H1 (cell line): ENCODE measurements around the gene VGF. TPM values are rescaled to one million over a fixed set of nuclear protein-coding genes. Genes with fewer than 3 reads are reported as not detected.
"Not testable (repeated sequence)": the region's sequence is repeated elsewhere in the genome, so short reads cannot be mapped to it uniquely, and the experiment has no call there.

ENCODE experiments used
- CTCF ChIA-PET: fragments of 300-600 bp; sonication (Branson Sonifier 250); formaldehyde crosslinking; loops from one replicate; lab custom pipeline; 2021; ENCODE audit not compliant: partially characterized antibody; lab: Charles Lee
- POLR2A ChIA-PET: fragments of 300-600 bp; sonication (Branson Sonifier 250); formaldehyde crosslinking; loops from one replicate; lab custom pipeline; 2021; ENCODE audit warnings: inconsistent platforms; ENCODE audit not compliant: partially characterized antibody; lab: Charles Lee
- DNase-seq, 2 experiments: peaks; one replicate each; pipeline versions ENCODE4 v3.0.0 to v3.0.0-alpha.2; 2010 to 2022; ENCODE audit warnings: low spot score in 2 of 2, low read depth in 1 of 2, mixed read lengths in 1 of 2
- FAIRE-seq: peaks from 2 replicates; lab custom pipeline; 2011; peaks lifted over from hg19 to GRCh38; lab: Jason Lieb, UNC
- H2AFZ ChIP-seq: 2 replicates; pipeline ENCODE4 v1.8.1; 2012; ENCODE audit warnings: low read length, inconsistent platforms
- H2AK5ac ChIP-seq: 2 replicates; pipeline ENCODE4 v1.6.1; 2013; ENCODE audit warnings: low read depth, low read length
- H2BK120ac ChIP-seq: replicated peaks from 2 replicates; pipeline ENCODE3; 2013; ENCODE audit warnings: low read depth, low read length, inconsistent platforms
- H2BK12ac ChIP-seq: 2 replicates; pipeline ENCODE4 v1.6.1; 2013; ENCODE audit warnings: low read depth, low read length
- H2BK15ac ChIP-seq: 2 replicates; pipeline ENCODE4 v1.6.1; 2013; ENCODE audit warnings: low read length
- H2BK20ac ChIP-seq: 2 replicates; pipeline ENCODE4 v1.6.1; 2013; ENCODE audit warnings: low read length
- H2BK5ac ChIP-seq: 2 replicates; pipeline ENCODE4 v1.6.1; 2013; ENCODE audit warnings: low read depth, low read length
- H3K14ac ChIP-seq: 2 replicates; pipeline ENCODE4 v1.6.1; 2013; ENCODE audit warnings: inconsistent platforms; ENCODE audit not compliant: insufficient read length
- H3K18ac ChIP-seq: 2 replicates; pipeline ENCODE4 v1.6.1; 2013; ENCODE audit warnings: low read length; ENCODE audit errors: extremely low read depth
- H3K23ac ChIP-seq: 2 replicates; pipeline ENCODE4 v1.6.1; 2013; ENCODE audit warnings: inconsistent platforms; ENCODE audit not compliant: insufficient read length
- H3K23me2 ChIP-seq: 2 replicates; pipeline ENCODE4 v1.6.1; 2013; ENCODE audit warnings: low read depth, low read length
- H3K27ac ChIP-seq: 2 replicates; pipeline ENCODE4 v1.6.1; 2011; ENCODE audit warnings: low read depth, low read length, inconsistent platforms
- H3K27me3 ChIP-seq, 4 experiments: replicated peaks in 1 of 4; 1 replicate in 1 of 4; 2 replicates in 3 of 4; pipeline versions ENCODE4 v1.6.1 to v1.8.1; 2011 to 2013; ENCODE audit warnings: low read length in 3 of 4, mild to moderate bottlenecking in 3 of 4, inconsistent platforms in 2 of 4, mixed read lengths in 2 of 4, moderate library complexity in 1 of 4; ENCODE audit not compliant: control insufficient read depth in 3 of 4, insufficient read depth in 3 of 4; ENCODE audit errors: extremely low read depth in 1 of 4
- H3K36me3 ChIP-seq, 4 experiments: 2 replicates each; pipeline versions ENCODE4 v1.6.1 to v1.8.1; 2011 to 2013; ENCODE audit warnings: mild to moderate bottlenecking in 4 of 4, low read length in 3 of 4, moderate library complexity in 2 of 4, control low read depth in 1 of 4, inconsistent platforms in 1 of 4; ENCODE audit not compliant: insufficient read depth in 4 of 4, control insufficient read depth in 2 of 4
- H3K4ac ChIP-seq: replicated peaks from 2 replicates; pipeline ENCODE3; 2013; ENCODE audit warnings: low read length, low read depth, mixed read lengths, inconsistent platforms; ENCODE audit not compliant: insufficient read length
- H3K4me1 ChIP-seq, 4 experiments: replicated peaks in 1 of 4; 1 replicate in 1 of 4; 2 replicates in 3 of 4; pipeline versions ENCODE4 v1.6.1 to v1.8.1; 2011 to 2013; ENCODE audit warnings: low read length in 3 of 4, inconsistent platforms in 2 of 4, mixed read lengths in 1 of 4; ENCODE audit not compliant: insufficient read depth in 4 of 4, control insufficient read depth in 3 of 4
- H3K4me2 ChIP-seq, 2 experiments: 2 replicates each; pipeline versions ENCODE4 v1.6.1 to v1.8.1; 2011 to 2013; ENCODE audit warnings: low read depth in 2 of 2, low read length in 2 of 2, control low read depth in 1 of 2, inconsistent platforms in 1 of 2, mild to moderate bottlenecking in 1 of 2; ENCODE audit not compliant: insufficient read depth in 1 of 2
- H3K4me3 ChIP-seq, 4 experiments: fragments of 200-600, 300-600 bp in 1 of 4; sonication (generic), shearing (Covaris generic), sonication (Bioruptor Twin) in 1 of 4; 2 replicates each; pipeline versions ENCODE4 v1.5.1 to v1.8.1; 2011 to 2016; ENCODE audit warnings: low read length in 4 of 4, low read depth in 3 of 4, control low read depth in 2 of 4, inconsistent platforms in 2 of 4, mild to moderate bottlenecking in 2 of 4, mixed read lengths in 1 of 4, moderate library complexity in 1 of 4; ENCODE audit not compliant: insufficient read depth in 2 of 4; ENCODE audit errors: extremely low read depth in 1 of 4
- H3K56ac ChIP-seq: replicated peaks from 2 replicates; pipeline ENCODE3; 2013; ENCODE audit warnings: low read depth, mild to moderate bottlenecking, mixed read lengths, low read length, inconsistent platforms; ENCODE audit not compliant: insufficient read length
- H3K79me1 ChIP-seq: 2 replicates; pipeline ENCODE4 v1.6.1; 2013; ENCODE audit warnings: low read depth, low read length, control low read depth
- H3K79me2 ChIP-seq, 2 experiments: 2 replicates each; pipeline versions ENCODE4 v1.6.1 to v1.8.1; 2012 to 2013; ENCODE audit warnings: low read length in 2 of 2, mild to moderate bottlenecking in 2 of 2, inconsistent platforms in 1 of 2; ENCODE audit not compliant: insufficient read depth in 2 of 2, control insufficient read depth in 1 of 2
- H3K9ac ChIP-seq, 4 experiments: replicated peaks in 1 of 4; 1 replicate in 1 of 4; 2 replicates in 3 of 4; pipeline versions ENCODE4 v1.6.1 to v1.8.1; 2011 to 2013; ENCODE audit warnings: low read depth in 3 of 4, low read length in 3 of 4, control low read depth in 2 of 4, mild to moderate bottlenecking in 2 of 4, moderate library complexity in 2 of 4, inconsistent platforms in 1 of 4; ENCODE audit errors: extremely low read depth in 1 of 4
- H3K9me3 ChIP-seq, 2 experiments: 2 replicates each; pipeline versions ENCODE4 v1.6.1 to v1.8.1; 2012 to 2013; ENCODE audit warnings: mild to moderate bottlenecking in 2 of 2, moderate library complexity in 2 of 2, control low read depth in 1 of 2, inconsistent platforms in 1 of 2, low read depth in 1 of 2, low read length in 1 of 2, mixed read lengths in 1 of 2; ENCODE audit not compliant: insufficient read depth in 2 of 2
- H4K20me1 ChIP-seq, 2 experiments: replicated peaks in 1 of 2; 2 replicates each; pipeline versions ENCODE3 to v1.8.1; 2011 to 2013; ENCODE audit warnings: inconsistent platforms in 2 of 2, low read length in 2 of 2, mild to moderate bottlenecking in 1 of 2; ENCODE audit not compliant: insufficient read depth in 2 of 2, control insufficient read depth in 1 of 2
- H4K5ac ChIP-seq: 2 replicates; pipeline ENCODE4 v1.6.1; 2013; ENCODE audit warnings: low read length, low read depth, mixed read lengths, inconsistent platforms; ENCODE audit not compliant: insufficient read length
- H4K8ac ChIP-seq: 2 replicates; pipeline ENCODE4 v1.8.0; 2013; ENCODE audit warnings: mild to moderate bottlenecking, moderate library complexity, low read length, inconsistent platforms; ENCODE audit not compliant: insufficient read depth; ENCODE audit errors: extremely low read depth
- H4K91ac ChIP-seq: replicated peaks from 2 replicates; pipeline ENCODE3; 2013; ENCODE audit warnings: low read length, mixed read lengths, inconsistent platforms; ENCODE audit not compliant: insufficient read length
- WGBS, 2 experiments: shearing (Covaris generic) in 1 of 2; methylation state at CpG; one replicate each; pipeline versions ENCODE4 v1.1.6 to v1.1.7; 2013 to 2015; ENCODE audit warnings: low lambda C conversion rate in 2 of 2, mixed read lengths in 2 of 2, inconsistent platforms in 1 of 2, low coverage in 1 of 2, missing lambda C conversion rate in 1 of 2; ENCODE audit not compliant: insufficient replicate concordance in 2 of 2, insufficient coverage in 1 of 2, insufficient read length in 1 of 2; ENCODE audit errors: extremely low coverage in 1 of 2, missing lambda C conversion rate in 1 of 2; 5-methylcytosine and 5-hydroxymethylcytosine counted together
- polyA plus RNA-seq, 7 experiments: library from polyadenylated mRNA; depleted of rRNA in 3 of 7; stranded (reverse) in 5 of 7; unstranded in 2 of 7; fragments of >200 nt in 5 of 7; fragments of 200-250 nt in 2 of 7; gene quantifications; 1 replicate in 5 of 7; 2 replicates in 1 of 7; 4 replicates in 1 of 7; pipeline versions ENCODE4 v1.2.1 to v1.2.3, GENCODE V29; 2011 to 2013; ENCODE audit warnings: missing spikeins in 2 of 7, mixed read lengths in 2 of 7
- total RNA-seq: library from RNA; stranded (reverse); fragmentation: NEBNext Ultra II Directional; extraction: Animal tissue kit (Norgen Biotek cat#: 25700); gene quantifications from 2 replicates; pipeline ENCODE4 v1.2.1, GENCODE V29; 2021

Gene VGF
- total and polyA plus RNA-seq, 2 of the 8 experiments (the other 6 are each of a cell fraction or from before 2014, with no cell fraction given), result 1.6 to 7.0 TPM

DNA sequence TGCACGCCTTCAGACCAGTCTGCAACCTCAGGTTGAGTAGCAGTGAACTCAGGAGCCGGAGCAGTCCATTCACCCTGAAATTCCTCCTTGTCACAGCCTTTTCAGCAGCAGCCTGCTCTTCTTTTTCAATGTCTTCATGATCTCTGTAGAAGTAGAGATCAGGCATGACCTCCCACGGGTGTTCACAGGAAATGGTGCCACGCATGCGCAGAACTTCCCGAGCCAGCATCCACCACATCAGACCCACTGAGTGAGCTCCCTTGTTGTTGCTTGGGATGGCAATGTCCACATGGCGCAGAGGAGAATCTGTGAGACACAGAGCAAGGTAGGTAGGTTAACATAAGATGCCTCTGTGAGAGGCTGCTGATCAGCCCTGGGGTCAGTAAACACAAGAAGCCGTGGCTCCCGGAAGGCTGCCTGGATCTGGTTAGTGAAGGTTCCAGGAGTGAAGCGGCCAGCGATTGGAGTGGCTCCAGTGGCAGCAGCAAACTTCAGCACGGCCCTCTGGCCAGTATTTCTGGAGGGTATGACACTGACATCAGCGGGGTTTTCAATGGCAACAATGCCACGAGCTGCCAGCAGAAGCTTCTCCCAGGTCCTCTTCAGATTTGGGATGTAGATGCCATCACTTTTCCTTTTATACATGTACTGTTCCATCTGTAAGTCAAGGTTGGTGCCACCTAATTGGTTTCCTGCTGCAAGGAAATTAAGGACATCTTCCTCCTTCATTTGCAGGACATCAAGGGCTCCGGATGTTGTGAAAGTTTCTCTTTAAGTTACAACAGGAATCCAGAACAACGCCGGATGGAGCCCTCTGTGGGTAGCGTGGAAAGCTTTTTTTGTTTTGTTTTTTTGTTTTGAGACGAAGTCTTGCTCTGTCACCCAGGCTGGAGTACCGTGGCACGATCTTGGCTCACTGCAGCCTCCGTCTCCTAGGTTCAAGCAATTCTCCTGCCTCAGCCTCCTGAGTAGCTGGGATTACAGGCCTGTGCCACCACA lies 38.7 kb upstream of the VGF start:
- H3K9ac ChIP-seq, H2AK5ac ChIP-seq, H2BK15ac ChIP-seq, H3K14ac ChIP-seq, H3K23ac ChIP-seq, H3K4me2 ChIP-seq, H4K5ac ChIP-seq, DNase-seq, H2BK5ac ChIP-seq, H2AFZ ChIP-seq, H4K20me1 ChIP-seq, H2BK12ac ChIP-seq, H3K79me2 ChIP-seq, H3K56ac ChIP-seq, H3K36me3 ChIP-seq, H3K27ac ChIP-seq, H2BK120ac ChIP-seq, H3K23me2 ChIP-seq, H4K8ac ChIP-seq, H3K79me1 ChIP-seq, H3K4ac ChIP-seq, H2BK20ac ChIP-seq, H3K9me3 ChIP-seq, H4K91ac ChIP-seq, H3K4me3 ChIP-seq, FAIRE-seq, H3K18ac ChIP-seq: not testable (repeated sequence)
- Histone ChIP-seq H3K27me3 (peaks cover 0 to 16% (median 9%) of the 10 kb centered on the region in 4 experiments; a peak in 5 of 7 replicates), H3K4me1 (peaks cover 5 to 20% (median 13%) of the 10 kb centered on the region in 4 experiments)
- ChIA-PET POLR2A (interaction anchor here (0.8 to 4.5 kb wide), 9 partner anchors 10 to 61 kb away, joined by 3 to 17 read pairs (median 3); partner anchors contain the start of genes PLOD3 and ZNHIT1), CTCF (interaction anchor here (1.2 to 3.0 kb wide), 6 partner anchors 8 to 62 kb away, joined by 3 to 22 read pairs (median 6); partner anchors contain the start of genes PLOD3 and ZNHIT1)
- 84% methylated on average over 22 of the region's 22 CpGs; no CpG with 5 or more reads in 1 of the 2 experiments for WGBS, 2 experiments
